GM23248 (cell line): ENCODE measurements around the gene VHLL. TPM values are rescaled to one million over a fixed set of nuclear protein-coding genes. Genes with fewer than 3 reads are reported as not detected.
"Not testable (repeated sequence)": the region's sequence is repeated elsewhere in the genome, so short reads cannot be mapped to it uniquely, and the experiment has no call there.

Experiments
- DNase-seq: peaks from one replicate; pipeline ENCODE4 v3.0.0-alpha.2; 2015
- H2AFZ ChIP-seq: fragments of 200-600 bp; sonication (generic); 2 replicates; pipeline ENCODE4 v1.6.1; 2016; ENCODE audit warnings: antibody characterized with exemption
- H3F3A ChIP-seq: fragments of 200-600 bp; sonication (generic); 2 replicates; pipeline ENCODE4 v1.6.1; 2016; ENCODE audit warnings: mild to moderate bottlenecking, antibody characterized with exemption, mixed run types; ENCODE audit not compliant: insufficient read depth
- H3K27ac ChIP-seq: fragments of 200-600 bp; sonication (generic); 2 replicates; pipeline ENCODE4 v1.5.1; 2016; ENCODE audit warnings: mild to moderate bottlenecking
- H3K27me3 ChIP-seq: fragments of 200-600 bp; sonication (generic); replicated peaks from 2 replicates; pipeline ENCODE4 v1.6.1; 2016; ENCODE audit warnings: mild to moderate bottlenecking; ENCODE audit not compliant: insufficient read depth
- H3K36me3 ChIP-seq: fragments of 200-600 bp; sonication (generic); 2 replicates; pipeline ENCODE4 v1.6.1; 2016; ENCODE audit warnings: low read depth, mild to moderate bottlenecking
- H3K4me1 ChIP-seq: fragments of 200-600 bp; sonication (generic); 2 replicates; pipeline ENCODE4 v1.6.1; 2016; ENCODE audit warnings: mild to moderate bottlenecking; ENCODE audit not compliant: insufficient read depth
- H3K4me2 ChIP-seq: fragments of 200-600 bp; sonication (generic); one replicate; pipeline ENCODE4 v1.6.1; 2016; ENCODE audit warnings: mild to moderate bottlenecking; ENCODE audit not compliant: unreplicated experiment
- H3K4me3 ChIP-seq: fragments of 200-600 bp; sonication (generic); 2 replicates; pipeline ENCODE4 v1.5.1; 2016; ENCODE audit warnings: mild to moderate bottlenecking
- H3K79me2 ChIP-seq: fragments of 200-600 bp; sonication (generic); 2 replicates; pipeline ENCODE4 v1.6.1; 2016; ENCODE audit warnings: mild to moderate bottlenecking; ENCODE audit not compliant: insufficient read depth
- H3K9ac ChIP-seq: fragments of 200-600 bp; sonication (generic); 2 replicates; pipeline ENCODE4 v1.6.1; 2016; ENCODE audit warnings: mild to moderate bottlenecking
- H3K9me2 ChIP-seq: fragments of 200-600 bp; sonication (generic); 2 replicates; pipeline ENCODE4 v1.6.1; 2016; ENCODE audit warnings: mixed run types, mild to moderate bottlenecking, moderate library complexity; ENCODE audit not compliant: insufficient read depth
- H3K9me3 ChIP-seq: fragments of 200-600 bp; sonication (generic); one replicate; pipeline ENCODE4 v1.6.1; 2017; ENCODE audit warnings: low read depth
- H4K20me1 ChIP-seq: fragments of 200-600 bp; sonication (generic); 2 replicates; pipeline ENCODE4 v1.6.0; 2016; ENCODE audit not compliant: insufficient read depth
- EZH2 ChIP-seq: fragments of 200-600 bp; sonication (generic); IDR thresholded peaks from 2 replicates; pipeline ENCODE4 v1.6.1; 2018; ENCODE audit warnings: antibody characterized with exemption, mild to moderate bottlenecking; ENCODE audit not compliant: insufficient read depth, poor library complexity, severe bottlenecking
- EZH2phosphoT487 ChIP-seq: fragments of 200-600 bp; sonication (generic); IDR thresholded peaks from 2 replicates; pipeline ENCODE4 v1.6.1; 2018; ENCODE audit warnings: antibody characterized with exemption, moderate library complexity, mild to moderate bottlenecking, low read depth; ENCODE audit not compliant: insufficient read depth
- WGBS, 2 experiments: methylation state at CpG; one replicate each; pipeline ENCODE4 v1.1.6; 2015 to 2017; ENCODE audit warnings: low lambda C conversion rate in 2 of 2, low coverage in 1 of 2; ENCODE audit errors: missing lambda C conversion rate in 2 of 2; 5-methylcytosine and 5-hydroxymethylcytosine counted together
- in situ Hi-C: fragments of 300-500 bp; cut with MboI; formaldehyde crosslinking; loops from 2 replicates; pipeline ENCODE4 v1.15.0; 2020
- polyA plus RNA-seq: library from polyadenylated mRNA; unstranded; fragments of >200 nt; fragmentation: Nextera tagmentation; extraction: Ambion mirVana; gene quantifications from 2 replicates; pipeline ENCODE4 v1.2.1, GENCODE V29; 2016
- total RNA-seq: library from RNA; depleted of rRNA; stranded (reverse); fragments of >200 nt; shearing (Covaris generic); gene quantifications from 2 replicates; pipeline ENCODE4 v1.2.3, GENCODE V29; 2014; rRNA removed

Gene VHLL
- total RNA-seq: not detected in 2 replicates
- polyA plus RNA-seq: not detected in 2 replicates

- in situ Hi-C loops: no loop called here
- 92 to 93% methylated on average over 19 of the region's 19 CpGs for WGBS, 2 experiments
- Histone ChIP-seq H3F3A (peaks cover 9% of the 10 kb centered on the region), H3K79me2 (peaks cover 21% of the 10 kb centered on the region), H3K36me3 (no peaks in the 10 kb centered on the region), H3K9ac (no peak within 1 kb of the TSS), H3K9me2 (no peaks in the 10 kb centered on the region), H3K27ac (no peak within 1 kb of the TSS), H3K4me1 (peaks cover 8% of the 10 kb centered on the region), H2AFZ (no peak within 1 kb of the TSS), H3K27me3 (no peaks in the 10 kb centered on the region), H3K9me3 (no peaks in the 10 kb centered on the region), H3K4me3 (no peak within 1 kb of the TSS), H3K4me2 (no peak within 1 kb of the TSS), H4K20me1 (no peaks in the 10 kb centered on the region)
- no peak for DNase-seq
- TF ChIP-seq EZH2phosphoT487: no peak
- no peak for TF ChIP-seq EZH2
These were observed at the start of gene VHLL for GRCh38 chr1:156298852-156299357. Gene VHLL, minus strand, starts transcription at chr1:156299307. Its CDS starts 118 bp downstream, at chr1:156299189.

GRCh38 chr1:156347331-156347730 is 48.2 kb upstream of the VHLL start:
- H3K79me2 ChIP-seq: no peaks in the 10 kb centered on the region
- peak overlapping the region; percentile 33 for H3K4me2 ChIP-seq
- H2AFZ ChIP-seq: peak overlapping the region; percentile 35; the same call in 1 of the 2 replicates
- 46 to 47% methylated on average over 4 of the region's 4 CpGs for WGBS, 2 experiments
- no peaks in the 10 kb centered on the region for H3K9me2 ChIP-seq
- H3K9me3 ChIP-seq: no peaks in the 10 kb centered on the region
- in situ Hi-C loops: no loop called here
- no peaks in the 10 kb centered on the region for H3K27me3 ChIP-seq
- peak; percentile 94 for DNase-seq
- no peak overlapping the region for H3K4me3 ChIP-seq
- H3K36me3 ChIP-seq: no peaks in the 10 kb centered on the region
- H3K4me1 ChIP-seq: peaks cover 16% of the 10 kb centered on the region
- H3K9ac ChIP-seq: no peak overlapping the region
- peak overlapping the region; percentile 55 for H3K27ac ChIP-seq
- H3F3A ChIP-seq: peaks cover 16% of the 10 kb centered on the region
- no peak for TF ChIP-seq EZH2phosphoT487
- TF ChIP-seq EZH2: no peak
- no peaks in the 10 kb centered on the region for H4K20me1 ChIP-seq

GRCh38 chr1:156346636-156347035 is 47.5 kb upstream of the VHLL start:
- H3K4me1 ChIP-seq: peaks cover 16% of the 10 kb centered on the region
- H3K27me3 ChIP-seq: no peaks in the 10 kb centered on the region
- no peaks in the 10 kb centered on the region for H3K79me2 ChIP-seq
- peak overlapping the region; percentile 33 for H3K4me2 ChIP-seq
- no peaks in the 10 kb centered on the region for H3K9me2 ChIP-seq
- peak overlapping the region; percentile 55 for H3K27ac ChIP-seq
- WGBS, 2 experiments: 0 to 3% methylated on average over 2 of the region's 2 CpGs
- no peaks in the 10 kb centered on the region for H4K20me1 ChIP-seq
- H3F3A ChIP-seq: peaks cover 20% of the 10 kb centered on the region
- no peaks in the 10 kb centered on the region for H3K9me3 ChIP-seq
- H3K9ac ChIP-seq: no peak overlapping the region
- TF ChIP-seq EZH2 (no peak), EZH2phosphoT487 (no peak)
- H3K4me3 ChIP-seq: no peak overlapping the region
- H3K36me3 ChIP-seq: no peaks in the 10 kb centered on the region
- peak; percentile 77 for DNase-seq
- in situ Hi-C loops: no loop called here
- H2AFZ ChIP-seq: no peak overlapping the region

- H3K4me1 ChIP-seq: peaks cover 16% of the 10 kb centered on the region
- not testable (repeated sequence) for DNase-seq
These were observed 46.9 kb upstream of the VHLL start for GRCh38 chr1:156346035-156346434.

GRCh38 chr1:156344409-156344808 is 45.3 kb upstream of the VHLL start:
- H3K79me2 ChIP-seq: no peaks in the 10 kb centered on the region
- no peak for DNase-seq
- H3K9me2 ChIP-seq: no peaks in the 10 kb centered on the region
- no peaks in the 10 kb centered on the region for H3K9me3 ChIP-seq
- H3K4me3 ChIP-seq: no peak overlapping the region
- no peak overlapping the region for H3K27ac ChIP-seq
- TF ChIP-seq EZH2phosphoT487 (no peak), EZH2 (no peak)
- in situ Hi-C loops: no loop called here
- peaks cover 20% of the 10 kb centered on the region for H3F3A ChIP-seq
- peaks cover 16% of the 10 kb centered on the region for H3K4me1 ChIP-seq
- H3K36me3 ChIP-seq: no peaks in the 10 kb centered on the region
- no peaks in the 10 kb centered on the region for H4K20me1 ChIP-seq
- no peaks in the 10 kb centered on the region for H3K27me3 ChIP-seq
- H3K4me2 ChIP-seq: no peak overlapping the region
- 35 to 43% methylated on average over 3 of the region's 3 CpGs for WGBS, 2 experiments
- H3K9ac ChIP-seq: no peak overlapping the region
- H2AFZ ChIP-seq: no peak overlapping the region

More at GRCh38 chr1:156346035-156346434, 46.9 kb upstream of the VHLL start:
- H3K4me2 ChIP-seq: peak overlapping the region; percentile 33
- H2AFZ ChIP-seq, H3K36me3 ChIP-seq, H3K27ac ChIP-seq, in situ Hi-C loops, H3K4me3 ChIP-seq, H3K79me2 ChIP-seq, H3K9me3 ChIP-seq, H3K27me3 ChIP-seq, H4K20me1 ChIP-seq, H3K9ac ChIP-seq, H3K9me2 ChIP-seq: not testable (repeated sequence)
- whole genome bisulfite sequencing, 2 experiments: 65 to 75% methylated on average over 1 to 2 of the region's 2 CpGs
- H3F3A ChIP-seq: peaks cover 20% of the 10 kb centered on the region
